Panc1 (cell line): ENCODE results near the gene KIF27. TPM values are rescaled to one million over a fixed set of nuclear protein-coding genes. Genes with fewer than 3 reads are reported as not detected.

Experiments used
- ATAC-seq: fragments of 200-7000 bp; cut with Tn5 transposase; 2 replicates; pipeline ENCODE4 v1.9.1; 2020; ENCODE audit warnings: mild to moderate bottlenecking, moderate library complexity
- BruUV-seq: library from RNA; stranded (reverse); fragments of 400-500 nt; replicated peaks from 2 replicates; lab custom pipeline; 2021; lab: Mats Ljungman, UMichigan
- CTCF ChIA-PET: fragments of 300-600 bp; sonication (Branson Sonifier 250); formaldehyde crosslinking; loops from one replicate; lab custom pipeline; 2022; ENCODE audit warnings: antibody characterized with exemption; lab: Charles Lee
- POLR2A ChIA-PET: fragments of 300-600 bp; sonication (Branson Sonifier 250); formaldehyde crosslinking; loops from one replicate; lab custom pipeline; 2022; ENCODE audit warnings: antibody characterized with exemption; lab: Charles Lee
- DNase-seq: peaks from one replicate; pipeline ENCODE4 v3.0.0-alpha.2; 2010; ENCODE audit warnings: low read depth, low spot score
- H3K27ac ChIP-seq: 2 replicates; pipeline ENCODE4 v1.5.1; 2011; ENCODE audit warnings: mild to moderate bottlenecking, low read length, inconsistent platforms
- H3K27me3 ChIP-seq: fragments of 200-500 bp; sonication (Bioruptor generic); 2 replicates; pipeline ENCODE4 v1.6.0; 2014; ENCODE audit warnings: low read length, inconsistent platforms; ENCODE audit not compliant: control insufficient read depth, insufficient read depth
- H3K36me3 ChIP-seq: fragments of 200-500 bp; sonication (Bioruptor generic); 2 replicates; pipeline ENCODE4 v1.5.1; 2014; ENCODE audit warnings: inconsistent platforms, mild to moderate bottlenecking, low read length, moderate library complexity; ENCODE audit not compliant: control insufficient read depth, insufficient read depth
- H3K4me1 ChIP-seq: 2 replicates; pipeline ENCODE4 v1.5.1; 2011; ENCODE audit warnings: inconsistent platforms, mild to moderate bottlenecking, low read length, moderate library complexity; ENCODE audit not compliant: control insufficient read depth, insufficient read depth
- H3K4me3 ChIP-seq, 2 experiments: 2 replicates each; pipeline ENCODE4 v1.5.1; 2011 to 2012; ENCODE audit warnings: low read depth in 2 of 2, low read length in 2 of 2, mild to moderate bottlenecking in 2 of 2, inconsistent platforms in 1 of 2, moderate library complexity in 1 of 2
- H3K9me3 ChIP-seq: fragments of 200-500 bp; sonication (Bioruptor generic); 2 replicates; pipeline ENCODE4 v1.5.1; 2014; ENCODE audit warnings: low read depth, mild to moderate bottlenecking, inconsistent platforms, low read length, moderate library complexity; ENCODE audit not compliant: control insufficient read depth, insufficient read depth
- POLR2AphosphoS5 ChIP-seq: IDR thresholded peaks from 2 replicates; pipeline ENCODE4 v1.6.1; 2012; ENCODE audit warnings: mild to moderate bottlenecking, low read depth, low read length, moderate library complexity
- REST ChIP-seq, 2 experiments: IDR thresholded peaks; 2 replicates each; pipeline ENCODE4 v1.6.1; 2011 to 2012; ENCODE audit warnings: low read depth in 2 of 2, control low read depth in 1 of 2, low read length in 1 of 2, mild to moderate bottlenecking in 1 of 2, moderate library complexity in 1 of 2; ENCODE audit not compliant: insufficient read depth in 1 of 2
- SIN3A ChIP-seq: IDR thresholded peaks from 2 replicates; pipeline ENCODE4 v1.6.1; 2012; ENCODE audit warnings: low read depth, mild to moderate bottlenecking, low read length, moderate library complexity, borderline replicate concordance; ENCODE audit not compliant: insufficient read depth
- TCF7L2 ChIP-seq: IDR thresholded peaks from 2 replicates; pipeline ENCODE4 v1.6.1; 2011; ENCODE audit warnings: mild to moderate bottlenecking, low read depth, low read length, inconsistent platforms
- in situ Hi-C: cut with HindIII; loops from 2 replicates; pipeline ENCODE4 v1.10.0; 2016; ENCODE audit warnings: low sequenced_read_pairs, low pct_unique_long_range_greater_than_20kb
- intact Hi-C: fragments of 100-400 bp; cut with micrococcal nuclease; formaldehyde crosslinking; loops from one replicate; pipeline ENCODE4 v1.10.0; 2022; ENCODE audit not compliant: unreplicated experiment
- total RNA-seq: library from RNA; stranded (reverse); gene quantifications from one replicate; pipeline ENCODE4 v1.2.1, GENCODE V29; 2021; ENCODE audit not compliant: unreplicated experiment
- TF ChIP-seq, protein P1 (sequence below): fragments of 450-650 bp; IDR thresholded peaks from 2 replicates; pipeline ENCODE4 v1.5.1; 2017; ENCODE audit warnings: mild to moderate bottlenecking

KIF27 gene
- total RNA-seq, 1 experiment from 2014 or later: 3.4 TPM

- TF ChIP-seq TCF7L2 (no peak), POLR2AphosphoS5 (no peak), REST (IDR thresholded peaks at IDR 0.05; ENCODE audit: insufficient read depth in 1 of 2, low read depth in 2 of 2, low read length in 1 of 2) (no peak), SIN3A (no peak)
- TF ChIP-seq, protein P1, sequence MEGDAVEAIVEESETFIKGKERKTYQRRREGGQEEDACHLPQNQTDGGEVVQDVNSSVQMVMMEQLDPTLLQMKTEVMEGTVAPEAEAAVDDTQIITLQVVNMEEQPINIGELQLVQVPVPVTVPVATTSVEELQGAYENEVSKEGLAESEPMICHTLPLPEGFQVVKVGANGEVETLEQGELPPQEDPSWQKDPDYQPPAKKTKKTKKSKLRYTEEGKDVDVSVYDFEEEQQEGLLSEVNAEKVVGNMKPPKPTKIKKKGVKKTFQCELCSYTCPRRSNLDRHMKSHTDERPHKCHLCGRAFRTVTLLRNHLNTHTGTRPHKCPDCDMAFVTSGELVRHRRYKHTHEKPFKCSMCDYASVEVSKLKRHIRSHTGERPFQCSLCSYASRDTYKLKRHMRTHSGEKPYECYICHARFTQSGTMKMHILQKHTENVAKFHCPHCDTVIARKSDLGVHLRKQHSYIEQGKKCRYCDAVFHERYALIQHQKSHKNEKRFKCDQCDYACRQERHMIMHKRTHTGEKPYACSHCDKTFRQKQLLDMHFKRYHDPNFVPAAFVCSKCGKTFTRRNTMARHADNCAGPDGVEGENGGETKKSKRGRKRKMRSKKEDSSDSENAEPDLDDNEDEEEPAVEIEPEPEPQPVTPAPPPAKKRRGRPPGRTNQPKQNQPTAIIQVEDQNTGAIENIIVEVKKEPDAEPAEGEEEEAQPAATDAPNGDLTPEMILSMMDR: no peak
- CTCF ChIA-PET: no interaction called here
- POLR2A ChIA-PET: no interaction called here
- no TSS peak for BruUV-seq
- no peaks in the 10 kb centered on the region for H3K36me3 ChIP-seq
- DNase-seq (no peak), ATAC-seq (no peak)
- in situ Hi-C loops: no loop called here
- no peaks in the 10 kb centered on the region for H3K9me3 ChIP-seq
- no peaks in the 10 kb centered on the region for H3K27me3 ChIP-seq
- H3K4me1 ChIP-seq: no peaks in the 10 kb centered on the region
- intact Hi-C loops: no loop called here
- H3K27ac ChIP-seq: no peak overlapping the region
- H3K4me3 ChIP-seq: no peak overlapping the region
Observed at GRCh38 chr9:83930881-83931280, 9.6 kb upstream of the KIF27 start.

DNA sequence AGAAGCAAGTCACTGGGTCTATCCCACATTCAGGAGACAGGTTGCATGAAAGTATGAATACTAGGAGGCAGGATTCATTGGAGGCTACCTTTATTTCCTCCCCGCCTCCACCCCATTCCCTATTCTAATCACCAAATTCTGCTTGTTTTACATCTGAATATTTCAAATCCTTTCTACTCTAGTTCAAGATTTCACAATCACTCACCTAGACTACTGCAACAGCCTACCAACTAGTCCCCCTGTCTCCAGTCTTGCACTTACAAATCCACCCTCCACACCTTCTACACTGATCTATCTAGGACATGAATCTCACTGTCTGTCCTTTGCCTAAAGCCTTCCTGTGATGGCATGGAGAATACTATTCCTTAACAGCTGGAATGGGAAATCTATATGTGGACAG, 6.4 kb upstream of the KIF27 start:
- H3K36me3 ChIP-seq: no peaks in the 10 kb centered on the region
- ChIA-PET POLR2A (no interaction called here), CTCF (no interaction called here)
- ATAC-seq (no peak), DNase-seq (no peak)
- H3K27ac ChIP-seq: no peak overlapping the region
- no TSS peak for BruUV-seq
- no peak for TF ChIP-seq SIN3A
- TF ChIP-seq POLR2AphosphoS5: no peak
- TF ChIP-seq, protein P1: no peak
- no peak for TF ChIP-seq TCF7L2
- no peak for TF ChIP-seq REST (IDR thresholded peaks at IDR 0.05; ENCODE audit: insufficient read depth in 1 of 2, low read depth in 2 of 2, low read length in 1 of 2)
- H3K27me3 ChIP-seq: no peaks in the 10 kb centered on the region
- no peaks in the 10 kb centered on the region for H3K9me3 ChIP-seq
- no peak overlapping the region for H3K4me3 ChIP-seq
- in situ Hi-C loops: no loop called here
- intact Hi-C loops: no loop called here
- no peaks in the 10 kb centered on the region for H3K4me1 ChIP-seq
